Measurements from ENCODE around the gene PRKCH.

The PRKCH gene

GRCh38 chr14:61536661-61537562 lies 215.5 kb downstream of the PRKCH start:
- no peak for DNase-seq

GRCh38 chr14:61537563-61538463 lies 216.4 kb downstream of the PRKCH start:
- DNase-seq: no peak

- DNase-seq: no peak
Observed at GRCh38 chr14:61538464-61539022, 217.2 kb downstream of the PRKCH start.

- DNase-seq: no peak
Observed at GRCh38 chr14:61539631-61540030, 218.3 kb downstream of the PRKCH start.

GRCh38 chr14:61540931-61541330 lies 219.6 kb downstream of the PRKCH start:
- DNase-seq: no peak

- DNase-seq: no peak
Observed at GRCh38 chr14:61542848-61543790, 221.7 kb downstream of the PRKCH start.

- no peak for DNase-seq
Observed at GRCh38 chr14:61543946-61544345, 222.6 kb downstream of the PRKCH start.

- DNase-seq: no peak
Observed at GRCh38 chr14:61544448-61545330, 223.3 kb downstream of the PRKCH start.

GRCh38 chr14:61545726-61546455 lies 224.5 kb downstream of the PRKCH start:
- no peak for DNase-seq

- DNase-seq: no peak
Observed at GRCh38 chr14:61547186-61548069, 226.0 kb downstream of the PRKCH start.

- no peak for DNase-seq
Observed at GRCh38 chr14:61549425-61549824, 228.0 kb downstream of the PRKCH start.

GRCh38 chr14:61551384-61551783 lies 230.0 kb downstream of the PRKCH start:
- no peak for DNase-seq

- DNase-seq: no peak
Observed at GRCh38 chr14:61552241-61552640, 230.9 kb downstream of the PRKCH start.

GRCh38 chr14:61553730-61554641 lies 232.6 kb downstream of the PRKCH start:
- DNase-seq: no peak

GRCh38 chr14:61555056-61555838 lies 233.9 kb downstream of the PRKCH start:
- no peak for DNase-seq

- DNase-seq: no peak
Observed at GRCh38 chr14:61556455-61556854, 235.1 kb downstream of the PRKCH start.

- DNase-seq: no peak
Observed at GRCh38 chr14:61557262-61557661, 235.9 kb downstream of the PRKCH start.
